Left lung (tissue), 10 donors: ENCODE data around the gene PTGIS. TPM values are rescaled to one million over a fixed set of nuclear protein-coding genes. Genes with fewer than 3 reads are reported as not detected.

Source experiments
- ATAC-seq: fragments of 200-7000 bp; cut with Tn5 transposase; one replicate; pipeline ENCODE4 v1.9.1; 2020; ENCODE audit warnings: moderate library complexity
- DNase-seq, 4 donors: peaks; one replicate each; pipeline ENCODE4 v3.0.0-alpha.2; 2013 to 2020
- H3K27ac ChIP-seq, 2 donors: fragments of 200-600 bp; sonication (generic) in 1 of 2; one replicate each; pipeline versions ENCODE4 v1.5.0 to v1.8.0; 2020 to 2021
- H3K27me3 ChIP-seq, 2 donors: fragments of 200-600 bp; sonication (generic) in 1 of 2; one replicate each; pipeline versions ENCODE4 v1.5.0 to v1.8.0; 2020 to 2021
- H3K36me3 ChIP-seq, 2 donors: fragments of 200-600 bp; sonication (generic) in 1 of 2; one replicate each; pipeline versions ENCODE4 v1.5.0 to v1.8.0; 2020 to 2021
- H3K4me1 ChIP-seq, 2 donors: fragments of 200-600 bp; one replicate each; pipeline ENCODE4 v1.8.0; 2021
- H3K4me3 ChIP-seq, 2 donors: fragments of 200-600 bp; sonication (generic) in 1 of 2; one replicate each; pipeline versions ENCODE4 v1.5.0 to v1.8.0; 2020 to 2021; ENCODE audit warnings: mild to moderate bottlenecking in 1 of 2
- H3K9me3 ChIP-seq, 2 donors: fragments of 200-600 bp; sonication (generic) in 1 of 2; one replicate each; pipeline versions ENCODE4 v1.5.0 to v1.8.0; 2020 to 2021
- intact Hi-C, 2 donors: fragments of 100-400 bp; cut with DNase I; formaldehyde crosslinking; loops; one replicate each; pipeline versions ENCODE4 v1.11.2 to v1.14.2; 2022
- polyA plus RNA-seq, 6 donors: library from polyadenylated mRNA; unstranded; fragments of 120-200 nt; gene quantifications; one replicate each; pipeline ENCODE4 v1.2.1, GENCODE V29; 2013; ENCODE audit not compliant: insufficient read length in 6 of 6
- total RNA-seq, 2 donors: library from RNA; stranded (reverse); fragmentation: NEBNext Ultra II Directional; extraction: Animal tissue kit (Norgen Biotek cat#: 25700); gene quantifications; one replicate each; pipeline ENCODE4 v1.2.1, GENCODE V29; 2021
- TF ChIP-seq, protein P1 (sequence below), 2 donors: fragments of 200-600 bp; sonication (generic) in 1 of 2; IDR thresholded peaks; one replicate each; pipeline versions ENCODE4 v1.5.0 to v1.8.0; 2021; ENCODE audit warnings: antibody characterized with exemption in 2 of 2
- donor health status: DM: no; HTN: yes; CAD: no.
- donor health status: DM: no; HTN: no; CAD: no.

Gene PTGIS
- total and polyA plus RNA-seq, 8 donors, result 6.2 to 46.0 (median 7.0) TPM

DNA sequence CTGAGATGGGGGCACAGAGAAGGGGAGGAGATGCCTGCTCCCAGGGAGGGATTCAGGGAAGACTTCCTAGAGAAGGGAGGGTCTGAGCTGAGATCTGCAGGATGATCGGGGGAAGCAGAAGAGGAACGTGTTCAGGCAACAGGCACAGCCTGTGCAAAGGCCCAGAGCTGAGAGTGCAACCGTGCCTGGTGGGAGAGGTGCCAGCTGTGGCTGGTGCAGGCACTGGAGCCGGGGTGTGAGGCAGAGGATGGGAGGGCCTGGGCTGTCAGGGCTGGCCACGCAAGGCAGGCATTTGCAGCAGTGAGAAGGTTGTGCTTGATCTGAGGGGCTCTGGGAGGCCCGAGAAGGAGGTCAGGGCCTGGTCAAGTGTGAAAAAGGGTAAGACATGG is 27.7 kb downstream of the PTGIS start:
- intact Hi-C loops, result loop anchor here (2.0 to 10.0 kb wide), 3 partner anchors 67 to 305 kb away; no protein-coding TSS in a partner anchor
- Histone ChIP-seq H3K9me3 (peaks cover 0 to 2% of the 10 kb centered on the region in 2 donors), H3K36me3 (no peaks in the 10 kb centered on the region), H3K27ac (no peak overlapping the region), H3K4me3 (no peak overlapping the region), H3K4me1 (no peaks in the 10 kb centered on the region), H3K27me3 (no peaks in the 10 kb centered on the region)
- DNase-seq (no peak), ATAC-seq (no peak)
- TF ChIP-seq, protein P1, sequence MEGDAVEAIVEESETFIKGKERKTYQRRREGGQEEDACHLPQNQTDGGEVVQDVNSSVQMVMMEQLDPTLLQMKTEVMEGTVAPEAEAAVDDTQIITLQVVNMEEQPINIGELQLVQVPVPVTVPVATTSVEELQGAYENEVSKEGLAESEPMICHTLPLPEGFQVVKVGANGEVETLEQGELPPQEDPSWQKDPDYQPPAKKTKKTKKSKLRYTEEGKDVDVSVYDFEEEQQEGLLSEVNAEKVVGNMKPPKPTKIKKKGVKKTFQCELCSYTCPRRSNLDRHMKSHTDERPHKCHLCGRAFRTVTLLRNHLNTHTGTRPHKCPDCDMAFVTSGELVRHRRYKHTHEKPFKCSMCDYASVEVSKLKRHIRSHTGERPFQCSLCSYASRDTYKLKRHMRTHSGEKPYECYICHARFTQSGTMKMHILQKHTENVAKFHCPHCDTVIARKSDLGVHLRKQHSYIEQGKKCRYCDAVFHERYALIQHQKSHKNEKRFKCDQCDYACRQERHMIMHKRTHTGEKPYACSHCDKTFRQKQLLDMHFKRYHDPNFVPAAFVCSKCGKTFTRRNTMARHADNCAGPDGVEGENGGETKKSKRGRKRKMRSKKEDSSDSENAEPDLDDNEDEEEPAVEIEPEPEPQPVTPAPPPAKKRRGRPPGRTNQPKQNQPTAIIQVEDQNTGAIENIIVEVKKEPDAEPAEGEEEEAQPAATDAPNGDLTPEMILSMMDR (IDR thresholded peaks at IDR 0.05), result no peak

DNA sequence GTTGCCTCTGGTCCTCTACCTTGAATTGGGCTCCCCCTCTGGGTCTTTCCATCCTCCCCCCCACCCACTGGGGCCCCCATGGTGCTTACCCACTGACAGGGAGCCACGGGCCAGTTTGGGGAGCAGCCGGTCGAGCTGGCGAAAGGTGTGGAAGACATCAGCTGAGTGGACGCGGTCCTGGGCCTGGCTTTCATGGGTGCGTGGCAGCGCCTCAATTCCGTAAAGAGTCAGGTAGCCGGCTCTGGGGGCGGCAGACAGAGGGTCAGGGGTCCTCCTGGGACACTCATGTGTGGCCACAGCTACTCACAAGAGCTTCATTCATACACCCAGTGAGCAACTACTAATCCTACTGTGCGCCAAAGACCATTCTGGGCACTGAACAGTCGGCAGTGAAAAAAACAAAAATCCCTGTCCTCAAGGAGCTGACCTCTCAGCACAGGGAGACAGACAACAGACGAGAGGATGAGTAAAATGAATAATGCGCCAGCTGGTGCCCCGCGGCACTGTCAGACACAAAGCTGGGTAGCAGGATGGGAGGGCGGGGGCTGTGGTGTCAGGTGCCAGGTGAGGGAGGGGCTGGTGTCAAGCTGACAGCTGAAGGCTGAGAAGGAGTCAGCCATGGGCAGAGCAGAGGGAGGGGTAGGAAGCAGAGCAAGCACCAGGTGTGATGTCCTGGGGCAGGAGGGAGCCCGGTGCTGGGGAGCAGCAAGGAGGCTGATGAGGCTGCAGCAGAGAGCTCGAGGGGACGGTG is 28.3 kb downstream of the PTGIS start:
- TF ChIP-seq, protein P1 (IDR thresholded peaks at IDR 0.05), result no peak
- Histone ChIP-seq H3K4me3 (no peak overlapping the region), H3K4me1 (no peaks in the 10 kb centered on the region), H3K27me3 (no peaks in the 10 kb centered on the region), H3K36me3 (no peaks in the 10 kb centered on the region), H3K9me3 (no peaks in the 10 kb centered on the region), H3K27ac (no peak overlapping the region)
- DNase-seq (no peak), ATAC-seq (no peak)
- intact Hi-C loops, result loop anchor here (2.0 to 10.0 kb wide), 3 partner anchors 68 to 305 kb away; no protein-coding TSS in a partner anchor

DNA sequence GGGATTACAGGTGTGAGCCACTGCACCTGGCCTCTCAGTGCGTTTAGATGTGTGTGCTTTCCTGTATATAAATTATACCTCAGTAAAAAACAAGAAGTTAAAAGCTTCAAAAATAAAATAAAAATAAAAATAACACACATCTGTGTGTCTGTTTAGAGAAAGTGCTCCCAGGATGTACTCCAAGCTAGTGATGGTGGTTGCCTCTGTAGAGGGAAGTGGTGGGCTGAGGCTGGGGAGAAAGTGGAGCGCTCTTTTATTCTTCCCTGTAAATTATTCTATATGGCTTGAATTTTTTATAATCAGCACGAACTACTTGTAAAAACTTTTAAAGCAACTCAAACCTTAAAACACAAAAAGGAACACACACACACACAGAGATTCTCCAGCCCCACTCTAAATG is 29.0 kb downstream of the PTGIS start:
- DNase-seq, result no peak
- H3K4me3 ChIP-seq, result no peak overlapping the region
- H3K27me3 ChIP-seq, result no peaks in the 10 kb centered on the region
- H3K27ac ChIP-seq, result no peak overlapping the region
- TF ChIP-seq, protein P1 (IDR thresholded peaks at IDR 0.05), result no peak
- no peaks in the 10 kb centered on the region for H3K9me3 ChIP-seq
- ATAC-seq, result no peak
- H3K36me3 ChIP-seq, result no peaks in the 10 kb centered on the region
- intact Hi-C loops, result no loop called here
- H3K4me1 ChIP-seq, result no peaks in the 10 kb centered on the region

DNA sequence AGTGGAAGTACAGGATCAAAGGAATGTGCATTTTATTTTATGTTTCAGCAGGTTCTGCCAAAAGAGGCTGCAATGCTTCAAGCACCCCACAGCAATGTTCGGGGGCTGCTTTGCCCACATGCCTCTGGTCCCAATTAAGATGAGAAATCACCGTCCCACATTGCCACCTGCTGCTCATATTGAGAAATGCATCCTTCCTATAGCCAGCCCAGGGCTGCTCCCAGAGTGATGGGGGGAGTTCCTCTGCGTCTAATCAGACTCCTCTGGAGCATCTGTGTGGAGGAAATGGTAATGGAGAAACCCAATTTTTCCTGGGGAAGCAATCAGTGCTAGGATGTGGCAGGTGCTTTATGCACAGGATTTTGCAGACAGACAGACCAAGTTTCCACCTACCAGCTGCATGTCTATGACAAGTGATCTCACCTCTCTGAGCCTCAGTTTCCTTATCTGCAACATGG is 33.7 kb downstream of the PTGIS start:
- H3K27ac ChIP-seq, result no peak overlapping the region
- DNase-seq (peak in 2 of 4 donors; percentile 42 to 60), ATAC-seq (peak; percentile 90)
- H3K4me3 ChIP-seq, result no peak overlapping the region
- TF ChIP-seq, protein P1 (IDR thresholded peaks at IDR 0.05), result peak; percentile 81 to 82
- no peaks in the 10 kb centered on the region for H3K36me3 ChIP-seq
- no peaks in the 10 kb centered on the region for H3K9me3 ChIP-seq
- no peaks in the 10 kb centered on the region for H3K4me1 ChIP-seq
- intact Hi-C loops, result loop anchor here in 1 of 2 donors (5.0 kb wide), 1 partner anchor 202 kb away; no protein-coding TSS in a partner anchor
- no peaks in the 10 kb centered on the region for H3K27me3 ChIP-seq

DNA sequence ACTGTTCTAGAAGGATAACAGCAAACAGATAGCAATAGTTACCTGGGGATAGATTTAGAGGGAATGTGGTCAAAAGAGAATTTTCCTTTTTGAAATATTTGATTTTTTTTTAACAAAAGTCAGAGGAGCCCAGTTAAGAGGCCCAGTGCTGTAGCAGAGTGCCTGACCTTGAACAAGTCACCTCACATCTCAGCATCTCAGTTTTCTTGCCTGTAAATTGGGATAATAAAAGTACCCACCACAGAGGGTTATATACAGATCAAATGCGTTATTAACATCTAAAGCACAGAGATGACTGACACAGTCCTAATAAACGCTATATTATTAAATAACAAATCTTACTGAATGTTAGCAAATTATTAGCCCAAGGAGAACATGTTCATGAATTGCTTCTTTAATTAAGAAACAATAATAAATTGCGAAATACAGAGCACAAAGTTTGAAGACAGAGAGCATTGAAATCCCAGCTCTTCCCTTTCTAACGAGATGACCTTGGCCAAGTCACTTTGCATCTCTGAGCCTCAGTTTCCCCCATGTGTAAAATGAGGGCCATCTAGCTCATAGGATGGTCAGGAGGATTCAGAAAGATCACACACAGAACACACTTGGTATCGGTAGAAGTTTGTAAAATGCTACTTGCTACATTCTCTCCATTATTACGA is 35.5 kb downstream of the PTGIS start:
- H3K27ac ChIP-seq, result no peak overlapping the region
- TF ChIP-seq, protein P1 (IDR thresholded peaks at IDR 0.05), result no peak
- H3K9me3 ChIP-seq, result no peaks in the 10 kb centered on the region
- H3K4me1 ChIP-seq, result no peaks in the 10 kb centered on the region
- no peak overlapping the region for H3K4me3 ChIP-seq
- no peaks in the 10 kb centered on the region for H3K36me3 ChIP-seq
- ATAC-seq, result no peak
- no peak for DNase-seq
- intact Hi-C loops, result loop anchor here in 1 of 2 donors (5.0 kb wide), 1 partner anchor 200 kb away; no protein-coding TSS in a partner anchor
- H3K27me3 ChIP-seq, result no peaks in the 10 kb centered on the region
